Fibroblast of the aortic adventitia (primary cell): ENCODE data around the gene SLC10A1. TPM values are rescaled to one million over a fixed set of nuclear protein-coding genes. Genes with fewer than 3 reads are reported as not detected.

Experiments used
- DNase-seq: peaks from one replicate; pipeline ENCODE4 v3.0.0-alpha.2; 2010; ENCODE audit warnings: low read depth
- H3K4me3 ChIP-seq: 2 replicates; pipeline ENCODE4 v1.5.1; 2011; ENCODE audit warnings: low read depth, mild to moderate bottlenecking, control low read depth, low read length, moderate library complexity
- total RNA-seq: library from RNA; depleted of rRNA; stranded (reverse); fragments of >200 nt; gene quantifications from 2 replicates; pipeline ENCODE4 v1.2.3, GENCODE V29; 2012; ENCODE audit warnings: low replicate concordance
- TF ChIP-seq, protein P1 (sequence below): IDR thresholded peaks from 2 replicates; pipeline ENCODE4 v1.5.1; 2011; ENCODE audit warnings: mild to moderate bottlenecking, low read length, control low read depth, inconsistent platforms; ENCODE audit not compliant: insufficient read depth

Gene SLC10A1
- not detected in 2 replicates for total RNA-seq

DNA sequence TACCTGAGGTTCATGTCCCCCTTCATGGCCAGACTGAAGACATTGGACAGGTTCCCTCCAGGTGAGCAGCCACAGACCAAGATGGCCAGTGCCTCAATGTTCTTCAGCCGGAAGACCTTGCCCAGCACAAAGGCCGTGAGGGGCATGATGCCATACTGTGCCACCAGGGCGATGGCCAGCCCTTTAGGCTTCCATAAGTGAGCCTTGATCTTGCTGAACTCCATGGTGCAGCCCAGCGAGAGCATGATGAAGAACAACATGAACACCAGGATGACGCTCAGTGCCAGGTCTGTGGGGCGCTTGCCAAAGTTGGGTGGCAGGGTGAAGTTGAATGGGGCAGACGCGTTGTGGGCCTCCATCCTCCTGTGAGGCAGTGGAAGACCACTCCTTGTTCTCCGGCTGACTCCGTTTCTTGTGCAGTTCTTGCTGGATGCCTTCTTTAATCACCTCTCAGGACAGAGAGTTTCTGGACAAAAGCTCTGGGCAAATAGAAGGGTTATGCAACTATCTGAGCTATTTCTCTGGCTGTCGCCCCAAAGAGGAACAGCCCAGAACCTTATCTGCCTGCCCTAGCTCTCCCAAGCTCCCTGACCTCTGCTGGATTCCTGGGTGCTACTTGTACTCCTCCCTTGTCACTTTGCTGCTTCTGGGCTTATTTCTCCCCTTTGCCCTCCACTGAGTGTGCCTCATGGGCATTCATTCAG lies at the start of gene SLC10A1:
TSS of gene SLC10A1 (minus strand) at position 445 of the 704 bp plus-strand sequence. CDS start at position 359, 86 bp downstream.
- TF ChIP-seq, protein P1, sequence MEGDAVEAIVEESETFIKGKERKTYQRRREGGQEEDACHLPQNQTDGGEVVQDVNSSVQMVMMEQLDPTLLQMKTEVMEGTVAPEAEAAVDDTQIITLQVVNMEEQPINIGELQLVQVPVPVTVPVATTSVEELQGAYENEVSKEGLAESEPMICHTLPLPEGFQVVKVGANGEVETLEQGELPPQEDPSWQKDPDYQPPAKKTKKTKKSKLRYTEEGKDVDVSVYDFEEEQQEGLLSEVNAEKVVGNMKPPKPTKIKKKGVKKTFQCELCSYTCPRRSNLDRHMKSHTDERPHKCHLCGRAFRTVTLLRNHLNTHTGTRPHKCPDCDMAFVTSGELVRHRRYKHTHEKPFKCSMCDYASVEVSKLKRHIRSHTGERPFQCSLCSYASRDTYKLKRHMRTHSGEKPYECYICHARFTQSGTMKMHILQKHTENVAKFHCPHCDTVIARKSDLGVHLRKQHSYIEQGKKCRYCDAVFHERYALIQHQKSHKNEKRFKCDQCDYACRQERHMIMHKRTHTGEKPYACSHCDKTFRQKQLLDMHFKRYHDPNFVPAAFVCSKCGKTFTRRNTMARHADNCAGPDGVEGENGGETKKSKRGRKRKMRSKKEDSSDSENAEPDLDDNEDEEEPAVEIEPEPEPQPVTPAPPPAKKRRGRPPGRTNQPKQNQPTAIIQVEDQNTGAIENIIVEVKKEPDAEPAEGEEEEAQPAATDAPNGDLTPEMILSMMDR: no peak

GRCh38 chr14:69845787-69846186 lies 48.7 kb upstream of the SLC10A1 start:
- TF ChIP-seq, protein P1: no peak

More for the DNA sequence above, at the start of gene SLC10A1:
- H3K4me3 ChIP-seq: no peak within 1 kb of the TSS
- DNase-seq: peak; percentile 31

DNA sequence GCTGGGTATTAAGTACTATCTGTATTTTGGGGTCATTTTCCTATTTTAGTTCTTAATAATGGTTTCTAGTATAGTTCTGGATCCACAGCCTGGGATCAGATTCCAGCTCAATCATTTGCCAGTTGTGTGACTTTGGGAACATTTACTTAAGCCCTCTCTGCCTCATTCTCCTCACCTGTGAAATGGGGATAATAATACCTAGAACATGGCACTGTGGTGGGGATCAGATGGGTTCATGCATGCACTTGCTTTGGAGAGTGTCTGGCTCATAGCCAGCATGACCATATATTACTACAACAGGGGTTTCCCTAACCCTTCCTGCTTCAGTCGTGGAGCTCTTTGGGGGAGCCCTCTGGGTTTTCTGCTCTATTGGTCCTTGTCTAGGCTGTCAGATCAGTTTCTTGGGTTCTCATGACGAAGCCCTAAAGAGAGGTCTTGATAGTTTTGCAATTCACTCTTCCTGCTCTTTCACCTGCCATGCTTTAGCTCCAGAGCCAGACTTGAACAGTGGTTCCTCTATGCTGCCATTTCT lies 48.1 kb upstream of the SLC10A1 start:
- no peak overlapping the region for H3K4me3 ChIP-seq
- TF ChIP-seq, protein P1: no peak
- no peak for DNase-seq

More at GRCh38 chr14:69845787-69846186, 48.7 kb upstream of the SLC10A1 start:
- no peak overlapping the region for H3K4me3 ChIP-seq
- no peak for DNase-seq

GRCh38 chr14:69844171-69844570 lies 47.1 kb upstream of the SLC10A1 start:
- TF ChIP-seq, protein P1: no peak
- no peak overlapping the region for H3K4me3 ChIP-seq
- DNase-seq: no peak

GRCh38 chr14:69842686-69843420 lies 45.8 kb upstream of the SLC10A1 start:
- no peak for DNase-seq
- no peak overlapping the region for H3K4me3 ChIP-seq
- TF ChIP-seq, protein P1: no peak

GRCh38 chr14:69841656-69842055 lies 44.6 kb upstream of the SLC10A1 start:
- TF ChIP-seq, protein P1: no peak
- no peak overlapping the region for H3K4me3 ChIP-seq
- no peak for DNase-seq
